GM12878 (cell line): ENCODE measurements around the gene ZKSCAN5. TPM values are rescaled to one million over a fixed set of nuclear protein-coding genes. Genes with fewer than 3 reads are reported as not detected.

Experiments
- ATAC-seq: fragments of 200-7000 bp; cut with Tn5 transposase; 3 replicates; pipeline ENCODE4 v1.9.1; 2020; ENCODE audit warnings: mild to moderate bottlenecking, moderate library complexity
- BruUV-seq: library from RNA; stranded (reverse); fragments of 400-500 nt; replicated peaks from 2 replicates; lab custom pipeline; 2021; lab: Mats Ljungman, UMichigan
- CTCF ChIA-PET: fragments of 300-600 bp; sonication (Branson Sonifier 250); formaldehyde crosslinking; extraction: SDS; loops from one replicate; lab custom pipeline; 2021; ENCODE audit warnings: inconsistent platforms; lab: Yijun Ruan, JAX
- POLR2A ChIA-PET: fragments of 350-600 bp; formaldehyde crosslinking; extraction: SDS; loops from one replicate; lab custom pipeline; 2021; ENCODE audit warnings: inconsistent platforms; lab: Charles Lee
- RAD21 ChIA-PET: fragments of 300-600 bp; sonication (Branson Sonifier 250); formaldehyde crosslinking; loops from one replicate; lab custom pipeline; 2023; ENCODE audit warnings: antibody characterized with exemption; ENCODE audit not compliant: unreplicated experiment; lab: Charles Lee
- SMC1A ChIA-PET: fragments of 300-600 bp; sonication (Branson Sonifier 250); formaldehyde crosslinking; loops from one replicate; lab custom pipeline; 2023; ENCODE audit not compliant: unreplicated experiment, uncharacterized antibody; lab: Charles Lee
- DNase-seq: peaks from one replicate; pipeline ENCODE4 v3.0.0-alpha.2; 2011; ENCODE audit warnings: low read depth, low spot score
- FAIRE-seq: peaks from 3 replicates; lab custom pipeline; 2011; peaks lifted over from hg19 to GRCh38; lab: Jason Lieb, UNC
- H2AFZ ChIP-seq: 2 replicates; pipeline ENCODE4 v1.6.0; 2011; ENCODE audit warnings: low read depth, low read length, control low read depth; ENCODE audit not compliant: control insufficient read depth
- H3K27ac ChIP-seq: 2 replicates; pipeline ENCODE4 v1.5.1; 2011; ENCODE audit warnings: control low read depth; ENCODE audit not compliant: control insufficient read depth, insufficient read depth
- H3K27me3 ChIP-seq, 2 experiments: replicated peaks in 1 of 2; 2 replicates each; pipeline versions ENCODE4 v1.6.0 to v1.6.1; 2011; ENCODE audit warnings: low read length in 1 of 2; ENCODE audit not compliant: control insufficient read depth in 2 of 2, insufficient read depth in 2 of 2
- H3K36me3 ChIP-seq, 2 experiments: 2 replicates each; pipeline ENCODE4 v1.5.1; 2011; ENCODE audit warnings: low read length in 1 of 2; ENCODE audit not compliant: control insufficient read depth in 2 of 2, insufficient read depth in 2 of 2
- H3K4me1 ChIP-seq: 2 replicates; pipeline ENCODE4 v1.6.1; 2011; ENCODE audit warnings: mild to moderate bottlenecking, low read length, moderate library complexity, mixed read lengths; ENCODE audit not compliant: control insufficient read depth, insufficient read depth
- H3K4me2 ChIP-seq: 2 replicates; pipeline ENCODE4 v1.6.0; 2011; ENCODE audit warnings: control low read depth; ENCODE audit not compliant: control insufficient read depth, insufficient read depth
- H3K4me3 ChIP-seq: fragments of 200-600 bp; sonication (generic); 2 replicates; pipeline ENCODE4 v1.5.1; 2016
- H3K79me2 ChIP-seq: 2 replicates; pipeline ENCODE4 v1.6.0; 2011; ENCODE audit warnings: low read length; ENCODE audit not compliant: control insufficient read depth, insufficient read depth
- H3K9ac ChIP-seq: 2 replicates; pipeline ENCODE4 v1.8.0; 2011; ENCODE audit warnings: low read length, control low read depth, mixed read lengths; ENCODE audit not compliant: control insufficient read depth, insufficient read depth
- H3K9me3 ChIP-seq: replicated peaks from 3 replicates; pipeline ENCODE4 v1.5.1; 2011; ENCODE audit warnings: mild to moderate bottlenecking, low read length; ENCODE audit not compliant: control insufficient read depth, insufficient read depth
- H4K20me1 ChIP-seq: 2 replicates; pipeline ENCODE4 v1.6.0; 2011; ENCODE audit not compliant: control insufficient read depth, insufficient read depth
- BMI1 ChIP-seq: fragments of 450-650 bp; IDR thresholded peaks from 2 replicates; pipeline ENCODE4 v1.6.1; 2016; ENCODE audit warnings: mild to moderate bottlenecking, moderate library complexity, borderline replicate concordance
- FOS ChIP-seq: IDR thresholded peaks from 3 replicates; pipeline ENCODE4 v1.6.1; 2011; ENCODE audit warnings: borderline replicate concordance; ENCODE audit not compliant: insufficient read length; ENCODE audit errors: extremely low read depth
- JUNB ChIP-seq: IDR thresholded peaks from 2 replicates; pipeline ENCODE4 v1.6.1; 2016; ENCODE audit warnings: antibody characterized with exemption, mild to moderate bottlenecking
- LARP7 ChIP-seq: fragments of 450-650 bp; IDR thresholded peaks from 2 replicates; pipeline ENCODE4 v1.6.1; 2017; ENCODE audit warnings: mild to moderate bottlenecking
- MEF2B ChIP-seq: fragments of 450-650 bp; IDR thresholded peaks from 2 replicates; pipeline ENCODE4 v1.6.1; 2018; ENCODE audit warnings: mild to moderate bottlenecking, moderate library complexity; ENCODE audit not compliant: partially characterized antibody, poor library complexity, severe bottlenecking
- NR2C2 ChIP-seq: IDR thresholded peaks from 2 replicates; pipeline ENCODE4 v1.6.1; 2011; ENCODE audit warnings: borderline replicate concordance, low read depth; ENCODE audit not compliant: control insufficient read depth, insufficient read length
- NR2F1 ChIP-seq: fragments of 450-650 bp; conservative IDR thresholded peaks from 2 replicates; pipeline ENCODE4 v1.6.1; 2017; ENCODE audit warnings: mild to moderate bottlenecking
- NRF1 ChIP-seq: conservative IDR thresholded peaks from 2 replicates; pipeline ENCODE4 v1.6.1; 2011; ENCODE audit warnings: mild to moderate bottlenecking, low read depth, low read length, improper control_type of control experiment
- RUNX3 ChIP-seq: IDR thresholded peaks from 2 replicates; pipeline ENCODE4 v1.6.1; 2012; ENCODE audit warnings: low read length, inconsistent platforms
- SMC3 ChIP-seq: IDR thresholded peaks from 2 replicates; pipeline ENCODE4 v1.6.1; 2011; ENCODE audit warnings: low read length, improper control_type of control experiment, borderline replicate concordance
- ZNF207 ChIP-seq: fragments of 450-650 bp; IDR thresholded peaks from 2 replicates; pipeline ENCODE4 v1.6.1; 2014; ENCODE audit warnings: antibody characterized with exemption, mild to moderate bottlenecking, borderline replicate concordance
- ZNF384 ChIP-seq: IDR thresholded peaks from 2 replicates; pipeline ENCODE4 v1.6.1; 2012; ENCODE audit warnings: low read depth, mild to moderate bottlenecking, low read length, improper control_type of control experiment, borderline replicate concordance
- WGBS: methylation state at CpG from one replicate; pipeline ENCODE4 v1.1.6; 2016; ENCODE audit warnings: low lambda C conversion rate; ENCODE audit not compliant: insufficient replicate concordance, insufficient coverage; ENCODE audit errors: missing lambda C conversion rate; 5-methylcytosine and 5-hydroxymethylcytosine counted together
- in situ Hi-C: fragments of 300-500 bp; cut with MboI; formaldehyde crosslinking; loops from 9 replicates; pipeline ENCODE4 v1.14.3; 2018; ENCODE audit warnings: mixed read lengths
- intact Hi-C: fragments of 100-400 bp; cut with micrococcal nuclease; formaldehyde crosslinking; loops from one replicate; pipeline ENCODE4 v1.14.2; 2022; ENCODE audit not compliant: unreplicated experiment
- polyA plus RNA-seq, 11 experiments: library from polyadenylated mRNA; depleted of rRNA in 4 of 11; unstranded in 6 of 11; stranded (reverse) in 5 of 11; fragments of >200 nt; fragmentation: Nextera tagmentation in 4 of 11; fragmentation: Illumina TruSeq in 1 of 11; extraction: Ambion mirVana in 4 of 11; extraction: Trizol in 1 of 11; gene quantifications; 1 replicate in 1 of 11; 2 replicates in 10 of 11; pipeline versions ENCODE4 v1.2.1 to v1.2.3, GENCODE V29; 2011 to 2016; ENCODE audit warnings: inconsistent platforms in 2 of 11, missing spikeins in 2 of 11, low read depth in 1 of 11
- total RNA-seq, 4 experiments: library from RNA; depleted of rRNA in 3 of 4; stranded (reverse); fragments of >200 nt in 3 of 4; fragmentation: Illumina TruSeq in 1 of 4; extraction: Trizol in 1 of 4; gene quantifications; 2 replicates each; pipeline versions ENCODE4 v1.2.1 to v1.2.3, GENCODE V29; 2013 to 2021
- TF ChIP-seq, protein P1 (sequence below): fragments of 450-650 bp; IDR thresholded peaks from 2 replicates; pipeline ENCODE4 v1.6.1; 2018; ENCODE audit warnings: borderline replicate concordance, mild to moderate bottlenecking; ENCODE audit not compliant: partially characterized antibody
- TF ChIP-seq, protein P2 (sequence below): IDR thresholded peaks from 2 replicates; pipeline ENCODE4 v1.6.1; 2011; ENCODE audit warnings: borderline replicate concordance, low read depth, mild to moderate bottlenecking, moderate library complexity, mixed read lengths, low read length; ENCODE audit not compliant: insufficient read depth; ENCODE audit errors: extremely low read length
- TF ChIP-seq, protein P3 (sequence below): fragments of 450-650 bp; IDR thresholded peaks from 2 replicates; pipeline ENCODE4 v1.6.1; 2017; ENCODE audit warnings: borderline replicate concordance

ZKSCAN5 gene
- total and polyA plus RNA-seq, 10 of the 15 experiments (the other 5 are each of a cell fraction or from before 2014, with no cell fraction given) = 2.5 to 10.1 (median 7.7) TPM

DNA sequence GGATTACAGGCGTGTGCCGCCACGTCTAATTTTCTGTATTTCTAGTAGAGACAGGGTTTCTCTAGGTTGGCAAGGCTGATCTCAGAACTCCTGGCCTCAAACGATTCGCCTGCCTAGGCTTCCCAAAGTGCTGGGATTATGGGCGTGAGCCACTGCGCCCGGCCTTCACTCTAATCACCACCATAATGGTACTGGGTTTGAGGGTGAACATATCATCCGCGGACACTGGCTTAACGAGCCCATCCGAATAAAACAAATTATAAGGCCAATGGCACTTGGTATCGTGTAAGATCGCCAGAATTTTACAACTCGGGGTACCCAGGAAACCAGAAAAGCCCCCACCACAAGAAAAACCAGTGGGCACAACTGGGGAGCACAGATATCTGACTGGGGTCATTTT is 46.9 kb downstream of the ZKSCAN5 start (continued):
- no peak for TF ChIP-seq FOS
- TF ChIP-seq SMC3 = no peak
- TF ChIP-seq, protein P1, sequence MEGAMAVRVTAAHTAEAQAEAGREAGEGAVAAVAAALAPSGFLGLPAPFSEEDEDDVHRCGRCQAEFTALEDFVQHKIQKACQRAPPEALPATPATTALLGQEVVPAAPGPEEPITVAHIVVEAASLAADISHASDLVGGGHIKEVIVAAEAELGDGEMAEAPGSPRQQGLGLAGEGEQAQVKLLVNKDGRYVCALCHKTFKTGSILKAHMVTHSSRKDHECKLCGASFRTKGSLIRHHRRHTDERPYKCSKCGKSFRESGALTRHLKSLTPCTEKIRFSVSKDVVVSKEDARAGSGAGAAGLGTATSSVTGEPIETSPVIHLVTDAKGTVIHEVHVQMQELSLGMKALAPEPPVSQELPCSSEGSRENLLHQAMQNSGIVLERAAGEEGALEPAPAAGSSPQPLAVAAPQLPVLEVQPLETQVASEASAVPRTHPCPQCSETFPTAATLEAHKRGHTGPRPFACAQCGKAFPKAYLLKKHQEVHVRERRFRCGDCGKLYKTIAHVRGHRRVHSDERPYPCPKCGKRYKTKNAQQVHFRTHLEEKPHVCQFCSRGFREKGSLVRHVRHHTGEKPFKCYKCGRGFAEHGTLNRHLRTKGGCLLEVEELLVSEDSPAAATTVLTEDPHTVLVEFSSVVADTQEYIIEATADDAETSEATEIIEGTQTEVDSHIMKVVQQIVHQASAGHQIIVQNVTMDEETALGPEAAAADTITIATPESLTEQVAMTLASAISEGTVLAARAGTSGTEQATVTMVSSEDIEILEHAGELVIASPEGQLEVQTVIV = no peak
- no peak for TF ChIP-seq MEF2B

DNA sequence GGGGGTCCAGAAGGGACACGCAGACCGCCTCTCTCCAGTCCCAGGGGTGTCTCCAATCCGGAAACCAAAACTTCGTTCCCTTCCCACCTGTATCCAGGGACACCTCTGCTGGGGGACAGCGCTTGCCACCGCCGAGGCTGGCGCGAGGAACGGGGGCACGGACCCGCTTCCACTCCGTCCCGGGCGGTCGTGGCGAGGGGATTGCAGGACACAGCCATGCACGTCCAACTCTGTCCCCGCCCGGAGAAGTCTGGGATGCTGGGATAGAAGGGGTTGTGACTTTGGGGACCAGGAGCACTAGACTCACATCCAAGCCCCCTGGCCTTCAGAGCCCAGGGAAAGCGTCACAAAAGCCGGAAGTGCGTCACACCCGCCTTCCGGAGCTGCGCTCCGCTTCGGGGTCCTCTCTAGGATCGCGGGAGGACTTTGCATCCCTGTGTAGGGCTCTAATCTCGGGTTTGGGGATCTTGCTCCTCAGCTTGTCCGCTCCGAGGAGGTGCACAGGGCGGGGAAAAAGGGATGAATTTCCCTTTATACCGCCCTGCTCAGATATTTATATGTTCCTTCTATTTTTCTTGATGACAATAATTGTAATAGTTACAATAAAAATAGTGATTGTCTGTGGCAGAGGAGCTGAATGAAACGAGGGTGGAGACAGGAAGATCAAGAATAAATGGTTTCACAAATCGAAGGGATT is 47.5 kb downstream of the ZKSCAN5 start, which contains the start of gene FAM200A:
TSS of gene FAM200A (minus strand) at position 348 of the 697 bp plus-strand sequence. CDS start 3,707 bp downstream, outside the sequence.
- intact Hi-C loops (loop anchor here (2.0 kb wide), 1 partner anchor 47 kb away; the partner anchor contains the start of gene ZKSCAN5), in situ Hi-C loops (no loop called here)
- Histone ChIP-seq H3K79me2 (peaks cover 17% of the 10 kb centered on the region), H2AFZ (peak within 1 kb of the TSS; percentile 84), H3K4me3 (peak within 1 kb of the TSS; percentile 95), H3K4me2 (peak within 1 kb of the TSS; percentile 81), H3K4me1 (0 out of 2 replicates have a peak, but pooled peaks cover 3% of the 10 kb centered on the region), H3K9ac (peak within 1 kb of the TSS; percentile 97), H4K20me1 (no peaks in the 10 kb centered on the region), H3K36me3 (peaks cover 0 to 10% of the 10 kb centered on the region in 2 experiments; a peak in 2 of 4 replicates), H3K27me3 (no peaks in the 10 kb centered on the region), H3K9me3 (no peaks in the 10 kb centered on the region; the same call in 2 of the 3 replicates), H3K27ac (peak within 1 kb of the TSS; percentile 93)
- peak; percentile 100 for ATAC-seq
- SMC1A ChIA-PET = interaction anchor here (0.7 kb wide), 1 partner anchor 162 kb away, joined by 3 read pairs; no protein-coding TSS in a partner anchor
- CTCF ChIA-PET = interaction anchor here (0.6 kb wide), 2 partner anchors 149 to 300 kb away, joined by 3 to 4 read pairs; no protein-coding TSS in a partner anchor
- RAD21 ChIA-PET = interaction anchor here (0.6 kb wide), 1 partner anchor 62 kb away, joined by 3 read pairs; no protein-coding TSS in a partner anchor
- POLR2A ChIA-PET = interaction anchor here (0.6 to 1.2 kb wide), 9 partner anchors 10 to 790 kb away, joined by 3 to 7 read pairs (median 3); partner anchors contain the start of genes TRIM4, ZKSCAN5, ZNF394 and ZSCAN25
- WGBS = under 1% methylated on average over 36 of the region's 37 CpGs
- FAIRE-seq = peak; percentile 98
- no TSS peak for BruUV-seq
- DNase-seq = peak; percentile 49
- TF ChIP-seq, protein P2, sequence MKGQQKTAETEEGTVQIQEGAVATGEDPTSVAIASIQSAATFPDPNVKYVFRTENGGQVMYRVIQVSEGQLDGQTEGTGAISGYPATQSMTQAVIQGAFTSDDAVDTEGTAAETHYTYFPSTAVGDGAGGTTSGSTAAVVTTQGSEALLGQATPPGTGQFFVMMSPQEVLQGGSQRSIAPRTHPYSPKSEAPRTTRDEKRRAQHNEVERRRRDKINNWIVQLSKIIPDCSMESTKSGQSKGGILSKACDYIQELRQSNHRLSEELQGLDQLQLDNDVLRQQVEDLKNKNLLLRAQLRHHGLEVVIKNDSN = no peak
- TF ChIP-seq RUNX3 = no peak
- no peak for TF ChIP-seq BMI1
- TF ChIP-seq ZNF207 = peak; percentile 70
- TF ChIP-seq ZNF384 = no peak
- TF ChIP-seq JUNB = no peak
- TF ChIP-seq, protein P3, sequence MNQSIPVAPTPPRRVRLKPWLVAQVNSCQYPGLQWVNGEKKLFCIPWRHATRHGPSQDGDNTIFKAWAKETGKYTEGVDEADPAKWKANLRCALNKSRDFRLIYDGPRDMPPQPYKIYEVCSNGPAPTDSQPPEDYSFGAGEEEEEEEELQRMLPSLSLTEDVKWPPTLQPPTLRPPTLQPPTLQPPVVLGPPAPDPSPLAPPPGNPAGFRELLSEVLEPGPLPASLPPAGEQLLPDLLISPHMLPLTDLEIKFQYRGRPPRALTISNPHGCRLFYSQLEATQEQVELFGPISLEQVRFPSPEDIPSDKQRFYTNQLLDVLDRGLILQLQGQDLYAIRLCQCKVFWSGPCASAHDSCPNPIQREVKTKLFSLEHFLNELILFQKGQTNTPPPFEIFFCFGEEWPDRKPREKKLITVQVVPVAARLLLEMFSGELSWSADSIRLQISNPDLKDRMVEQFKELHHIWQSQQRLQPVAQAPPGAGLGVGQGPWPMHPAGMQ = no peak
- TF ChIP-seq NRF1 = peak; percentile 19; the same call in 1 of the 2 replicates
- TF ChIP-seq NR2F1 = no peak
- TF ChIP-seq LARP7 = no peak; the same call in 1 of the 2 replicates
- TF ChIP-seq NR2C2 = no peak
